ENCODE results near the gene FBXO42.

FBXO42 gene
- total RNA-seq = 38.9 to 85.5 (median 59.2) reads per million in 9 experiments

GRCh38 chr1:16351994-16352841 lies at the start of gene FBXO42:
FBXO42 (minus strand) TSS chr1:16352480; CDS start chr1:16315418, 37,062 bp downstream.
- ATAC-seq (replicated peaks) (peak; percentile 92), DNase-seq (peak; percentile 89 to 92 (median 92))
- Mint-ChIP-seq H3K27ac (peak within 1 kb of the TSS; percentile 95 to 97), H3K4me1 (ENCODE audit: low read depth in 2 of 2) (peaks cover 22 to 23% of the 10 kb centered on the region in 2 donors), H3K36me3 (ENCODE audit: insufficient read depth) (peaks cover 11% of the 10 kb centered on the region), H3K9me3 (no peaks in the 10 kb centered on the region), H3K27me3 (no peaks in the 10 kb centered on the region), H3K4me3 (peak within 1 kb of the TSS; percentile 90 to 92)

GRCh38 chr1:16398371-16398953 lies 46.2 kb upstream of the FBXO42 start:
- H3K4me3 Mint-ChIP-seq = no peak overlapping the region
- peaks cover 56% of the 10 kb centered on the region for H3K36me3 Mint-ChIP-seq (ENCODE audit: insufficient read depth)
- H3K27ac Mint-ChIP-seq = peak overlapping the region; percentile 72 to 88
- no peak for DNase-seq
- H3K9me3 Mint-ChIP-seq = no peaks in the 10 kb centered on the region
- H3K4me1 Mint-ChIP-seq (ENCODE audit: low read depth in 2 of 2) = peaks cover 0 to 10% of the 10 kb centered on the region in 2 donors
- ATAC-seq (replicated peaks) = no peak
- no peaks in the 10 kb centered on the region for H3K27me3 Mint-ChIP-seq

DNA sequence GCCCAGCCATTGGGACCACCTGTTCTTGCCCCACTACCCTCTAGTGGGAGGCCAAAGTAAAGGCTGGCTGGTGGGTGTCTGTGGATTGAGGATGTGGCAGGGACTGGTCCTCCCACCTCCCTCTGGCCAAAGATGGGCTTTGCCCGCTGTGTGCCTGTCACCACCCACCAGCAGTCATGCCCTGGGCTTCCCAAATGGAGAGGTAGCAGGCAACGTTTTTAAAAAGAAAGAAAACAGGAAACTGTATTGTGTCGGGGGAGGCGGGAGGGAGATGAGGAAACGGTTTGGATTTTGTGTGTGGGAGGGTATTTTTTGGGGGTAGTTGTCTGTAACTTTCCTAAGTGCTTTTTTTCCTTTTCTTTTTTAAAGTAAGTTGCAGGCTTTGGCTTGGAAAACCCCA lies 44.8 kb upstream of the FBXO42 start:
- Mint-ChIP-seq H3K4me1 (ENCODE audit: low read depth in 2 of 2) (peaks cover 8 to 22% of the 10 kb centered on the region in 2 donors), H3K36me3 (ENCODE audit: insufficient read depth) (peaks cover 65% of the 10 kb centered on the region), H3K27ac (peak overlapping the region; percentile 72 to 88), H3K9me3 (no peaks in the 10 kb centered on the region), H3K27me3 (no peaks in the 10 kb centered on the region), H3K4me3 (no peak overlapping the region)
- ATAC-seq (replicated peaks) (no peak), DNase-seq (no peak)

DNA sequence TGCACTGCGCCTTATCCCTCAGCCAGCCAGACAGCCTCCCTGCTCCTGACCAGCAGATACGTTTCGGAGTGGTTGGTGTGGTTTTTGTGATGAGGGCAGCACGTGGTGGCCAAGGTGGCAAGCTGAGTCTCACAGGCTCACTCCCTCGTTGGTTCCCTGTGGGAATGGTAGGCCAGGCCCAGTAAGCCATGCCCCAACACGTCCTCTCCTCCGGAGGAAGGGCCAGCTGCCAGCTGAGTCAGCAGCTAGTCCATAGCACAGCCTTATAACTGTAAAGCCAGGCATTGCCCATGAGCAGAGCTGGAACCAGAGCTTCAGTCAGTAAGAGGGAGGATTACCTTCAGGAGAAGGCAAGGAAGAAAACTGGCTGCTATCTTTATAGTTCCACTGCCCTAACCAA lies 44.3 kb upstream of the FBXO42 start:
- no peak overlapping the region for H3K4me3 Mint-ChIP-seq
- H3K36me3 Mint-ChIP-seq (ENCODE audit: insufficient read depth) = peaks cover 65% of the 10 kb centered on the region
- peaks cover 11 to 23% of the 10 kb centered on the region in 2 donors for H3K4me1 Mint-ChIP-seq (ENCODE audit: low read depth in 2 of 2)
- H3K9me3 Mint-ChIP-seq = no peaks in the 10 kb centered on the region
- peak overlapping the region in 1 of 2 donors; percentile 88 for H3K27ac Mint-ChIP-seq
- H3K27me3 Mint-ChIP-seq = no peaks in the 10 kb centered on the region
- no peak for DNase-seq
- no peak for ATAC-seq (replicated peaks)

- DNase-seq = no peak
- no peaks in the 10 kb centered on the region for H3K9me3 Mint-ChIP-seq
- no peak overlapping the region for H3K27ac Mint-ChIP-seq
- no peak overlapping the region for H3K4me3 Mint-ChIP-seq
- no peak for ATAC-seq (replicated peaks)
- H3K36me3 Mint-ChIP-seq (ENCODE audit: insufficient read depth) = peaks cover 60% of the 10 kb centered on the region
- peaks cover 26 to 38% of the 10 kb centered on the region in 2 donors for H3K4me1 Mint-ChIP-seq (ENCODE audit: low read depth in 2 of 2)
- H3K27me3 Mint-ChIP-seq = no peaks in the 10 kb centered on the region
These were observed 42.7 kb upstream of the FBXO42 start for GRCh38 chr1:16394977-16395376.

GRCh38 chr1:16393570-16394521 lies 41.6 kb upstream of the FBXO42 start:
- Mint-ChIP-seq H3K4me3 (no peak overlapping the region), H3K36me3 (ENCODE audit: insufficient read depth) (peaks cover 54% of the 10 kb centered on the region), H3K27me3 (no peaks in the 10 kb centered on the region), H3K27ac (peak overlapping the region in 1 of 2 donors; percentile 77), H3K9me3 (no peaks in the 10 kb centered on the region), H3K4me1 (ENCODE audit: low read depth in 2 of 2) (peaks cover 31 to 39% of the 10 kb centered on the region in 2 donors)
- DNase-seq (no peak), ATAC-seq (replicated peaks) (no peak)

- H3K27me3 Mint-ChIP-seq = no peaks in the 10 kb centered on the region
- H3K27ac Mint-ChIP-seq = peak overlapping the region; percentile 77 to 79
- peaks cover 60% of the 10 kb centered on the region for H3K36me3 Mint-ChIP-seq (ENCODE audit: insufficient read depth)
- H3K9me3 Mint-ChIP-seq = no peaks in the 10 kb centered on the region
- H3K4me3 Mint-ChIP-seq = peak overlapping the region in 1 of 2 donors; percentile 38
- H3K4me1 Mint-ChIP-seq (ENCODE audit: low read depth in 2 of 2) = peaks cover 31 to 39% of the 10 kb centered on the region in 2 donors
- no peak for ATAC-seq (replicated peaks)
- no peak for DNase-seq
These were observed 40.7 kb upstream of the FBXO42 start for GRCh38 chr1:16392740-16393569.

- peaks cover 42 to 50% of the 10 kb centered on the region in 2 donors for H3K4me1 Mint-ChIP-seq (ENCODE audit: low read depth in 2 of 2)
- H3K27me3 Mint-ChIP-seq = no peaks in the 10 kb centered on the region
These were observed 39.1 kb upstream of the FBXO42 start for GRCh38 chr1:16391411-16391810.

GRCh38 chr1:16387201-16388188 lies 35.2 kb upstream of the FBXO42 start:
- peak; percentile 37 for ATAC-seq (replicated peaks)

More at GRCh38 chr1:16391411-16391810, 39.1 kb upstream of the FBXO42 start:
- H3K27ac Mint-ChIP-seq = peak overlapping the region; percentile 76 to 79
- peaks cover 46% of the 10 kb centered on the region for H3K36me3 Mint-ChIP-seq (ENCODE audit: insufficient read depth)
- ATAC-seq (replicated peaks) = no peak
- H3K4me3 Mint-ChIP-seq = peak overlapping the region; percentile 19 to 40
- no peaks in the 10 kb centered on the region for H3K9me3 Mint-ChIP-seq
- DNase-seq = no peak

GRCh38 chr1:16386454-16387113 lies 34.3 kb upstream of the FBXO42 start:
- Mint-ChIP-seq H3K4me1 (ENCODE audit: low read depth in 2 of 2) (peaks cover 63 to 72% of the 10 kb centered on the region in 2 donors), H3K36me3 (ENCODE audit: insufficient read depth) (peaks cover 33% of the 10 kb centered on the region), H3K4me3 (peak overlapping the region; percentile 75 to 81), H3K9me3 (no peaks in the 10 kb centered on the region), H3K27me3 (no peaks in the 10 kb centered on the region), H3K27ac (peak overlapping the region; percentile 41 to 74)
- ATAC-seq (replicated peaks) (peak; percentile 71), DNase-seq (no peak)

More at GRCh38 chr1:16387201-16388188, 35.2 kb upstream of the FBXO42 start:
- no peak for DNase-seq
- H3K27me3 Mint-ChIP-seq = no peaks in the 10 kb centered on the region
- H3K4me3 Mint-ChIP-seq = peak overlapping the region; percentile 75 to 81
- peaks cover 66 to 72% of the 10 kb centered on the region in 2 donors for H3K4me1 Mint-ChIP-seq (ENCODE audit: low read depth in 2 of 2)
- no peaks in the 10 kb centered on the region for H3K9me3 Mint-ChIP-seq
- peak overlapping the region; percentile 41 to 74 for H3K27ac Mint-ChIP-seq
- peaks cover 34% of the 10 kb centered on the region for H3K36me3 Mint-ChIP-seq (ENCODE audit: insufficient read depth)
